A549 treated with Mapracorat at 1 μM for 4 hours (cell line): ENCODE results near the gene OR52R1. TPM values are rescaled to one million over a fixed set of nuclear protein-coding genes. Genes with fewer than 3 reads are reported as not detected.

Experiments used
- total RNA-seq: library from RNA; stranded (reverse); fragments of 200-300 nt; extraction: Qiagen RNA extraction; gene quantifications from 5 replicates; pipeline ENCODE4 v1.2.3, GENCODE V29; 2022

OR52R1 gene
- total RNA-seq = not detected in 5 replicates

GRCh38 chr11:4804280-4804679, at the start of gene OR52R1:
OR52R1 (minus strand) TSS chr11:4804380; CDS start chr11:4804380, 0 bp downstream.

GRCh38 chr11:4848908-4849532, 44.8 kb upstream of the OR52R1 start, which contains the start of gene OR51S1:
OR51S1 (minus strand) TSS chr11:4849208; CDS start chr11:4849208, 0 bp downstream.

GRCh38 chr11:4821021-4821420, 16.8 kb upstream of the OR52R1 start, which contains the start of gene OR51F2:
OR51F2 (plus strand) TSS chr11:4821321; CDS start chr11:4821422, 101 bp downstream.

GRCh38 chr11:4769838-4770237, 34.3 kb downstream of the OR52R1 start, which contains the start of gene OR51F1:
OR51F1 (minus strand) TSS chr11:4769938; CDS start chr11:4769938, 0 bp downstream.

Other genes starting within 250 kb of the OR52R1 start
- not detected in 5 replicates for gene OR52I2, start 222.6 kb downstream of the OR52R1 start, total RNA-seq
- not detected in 5 replicates for gene OR52I1, start 210.3 kb downstream of the OR52R1 start, total RNA-seq
- gene TRIM68, start 196.1 kb downstream of the OR52R1 start, total RNA-seq = 8.1 to 10.4 TPM (median 9.9 TPM) in 5 replicates
- gene OR51D1, start 166.9 kb downstream of the OR52R1 start, total RNA-seq = not detected in 5 replicates
- gene OR51E1, start 160.4 kb downstream of the OR52R1 start, total RNA-seq = not detected in 5 replicates
- gene OR51E2, start 106.5 kb downstream of the OR52R1 start, total RNA-seq = not detected in 5 replicates
- not detected in 5 replicates for gene MMP26, start 99.6 kb downstream of the OR52R1 start, total RNA-seq
- gene OR51F1, start 34.4 kb downstream of the OR52R1 start, total RNA-seq = not detected in 5 replicates
- gene OR51F2, start 16.9 kb upstream of the OR52R1 start, total RNA-seq = not detected in 5 replicates
- not detected in 5 replicates for gene OR51S1, start 44.8 kb upstream of the OR52R1 start, total RNA-seq
- not detected in 5 replicates for gene OR51T1, start 77.5 kb upstream of the OR52R1 start, total RNA-seq
- not detected in 5 replicates for gene OR51A7, start 99.4 kb upstream of the OR52R1 start, total RNA-seq
- not detected in 5 replicates for gene OR51G2, start 115.0 kb upstream of the OR52R1 start, total RNA-seq
- not detected in 5 replicates for gene OR51G1, start 120.0 kb upstream of the OR52R1 start, total RNA-seq
- gene OR51A4, start 143.2 kb upstream of the OR52R1 start, total RNA-seq = not detected in 5 replicates
- not detected in 5 replicates for gene OR51A2, start 151.3 kb upstream of the OR52R1 start, total RNA-seq
- not detected in 5 replicates for gene OR51L1, start 190.5 kb upstream of the OR52R1 start, total RNA-seq
- gene OR52J3, start 242.1 kb upstream of the OR52R1 start, total RNA-seq = not detected in 5 replicates